GM23338 (cell line): ENCODE results near the gene FLOT1. TPM values are rescaled to one million over a fixed set of nuclear protein-coding genes. Genes with fewer than 3 reads are reported as not detected.

ENCODE experiments used
- ATAC-seq: fragments of 200-7000 bp; cut with Tn5 transposase; 3 replicates; pipeline ENCODE4 v1.9.1; 2020
- DNase-seq: peaks from one replicate; pipeline ENCODE4 v3.0.0-alpha.2; 2015; ENCODE audit warnings: low spot score
- H2AFZ ChIP-seq: fragments of 200-600 bp; sonication (generic); 2 replicates; pipeline ENCODE4 v1.8.0; 2016; ENCODE audit warnings: antibody characterized with exemption, mild to moderate bottlenecking, moderate library complexity
- H3F3A ChIP-seq: fragments of 200-600 bp; sonication (generic); replicated peaks from 2 replicates; pipeline ENCODE4 v1.8.0; 2017; ENCODE audit warnings: antibody characterized with exemption, mixed run types, low read depth
- H3K27ac ChIP-seq: fragments of 200-600 bp; sonication (generic); 2 replicates; pipeline ENCODE4 v1.6.1; 2016; ENCODE audit warnings: low read depth
- H3K27me3 ChIP-seq: fragments of 200-600 bp; sonication (generic); 2 replicates; pipeline ENCODE4 v1.8.0; 2016; ENCODE audit warnings: mild to moderate bottlenecking, mixed run types, moderate library complexity; ENCODE audit not compliant: insufficient read depth
- H3K36me3 ChIP-seq: fragments of 200-600 bp; sonication (generic); 2 replicates; pipeline ENCODE4 v1.8.0; 2016; ENCODE audit warnings: mild to moderate bottlenecking; ENCODE audit not compliant: insufficient read depth
- H3K4me1 ChIP-seq: fragments of 200-600 bp; sonication (generic); 2 replicates; pipeline ENCODE4 v1.8.0; 2016; ENCODE audit warnings: mild to moderate bottlenecking, moderate library complexity; ENCODE audit not compliant: insufficient read depth
- H3K4me2 ChIP-seq: fragments of 200-600 bp; sonication (generic); 2 replicates; pipeline ENCODE4 v1.7.1; 2017; ENCODE audit warnings: mixed run types
- H3K4me3 ChIP-seq: fragments of 200-600 bp; sonication (generic); 2 replicates; pipeline ENCODE4 v1.6.1; 2016; ENCODE audit warnings: mixed run types
- H3K79me2 ChIP-seq: fragments of 200-600 bp; sonication (generic); replicated peaks from 2 replicates; pipeline ENCODE4 v1.8.0; 2017; ENCODE audit warnings: mild to moderate bottlenecking; ENCODE audit not compliant: insufficient read depth
- H3K9me2 ChIP-seq: fragments of 200-600 bp; sonication (generic); 2 replicates; pipeline ENCODE4 v1.8.0; 2017; ENCODE audit not compliant: insufficient read depth
- H4K20me1 ChIP-seq: fragments of 200-600 bp; sonication (generic); replicated peaks from 2 replicates; pipeline ENCODE4 v1.8.0; 2017; ENCODE audit warnings: mild to moderate bottlenecking; ENCODE audit not compliant: insufficient read depth
- H3K27ac Mint-ChIP-seq: 2 replicates; pipeline ENCODE4 v1.8.0; 2020; ENCODE audit warnings: inconsistent platforms, mild to moderate bottlenecking, moderate library complexity, mixed read lengths
- H3K27me3 Mint-ChIP-seq: 3 replicates; pipeline ENCODE4 v1.8.0; 2022; ENCODE audit warnings: low read depth, mild to moderate bottlenecking, moderate library complexity, mixed read lengths, inconsistent platforms; ENCODE audit not compliant: insufficient read depth, poor library complexity
- H3K36me3 Mint-ChIP-seq: 3 replicates; pipeline ENCODE4 v1.8.0; 2021; ENCODE audit warnings: low read depth, mild to moderate bottlenecking, inconsistent platforms, moderate library complexity, mixed read lengths
- H3K4me1 Mint-ChIP-seq: 3 replicates; pipeline ENCODE4 v1.8.0; 2020; ENCODE audit warnings: mild to moderate bottlenecking, inconsistent platforms, mixed read lengths
- H3K4me3 Mint-ChIP-seq: 3 replicates; pipeline ENCODE4 v1.8.0; 2021; ENCODE audit warnings: moderate library complexity, mild to moderate bottlenecking, inconsistent platforms, mixed read lengths
- H3K9me3 Mint-ChIP-seq: 3 replicates; pipeline ENCODE4 v1.8.0; 2020; ENCODE audit warnings: moderate library complexity, mild to moderate bottlenecking, inconsistent platforms, mixed read lengths
- CREB1 ChIP-seq: fragments of 250-450 bp; sonication (Bioruptor Pico); IDR thresholded peaks from 2 replicates; pipeline ENCODE4 v1.5.0; 2020; ENCODE audit warnings: low read depth, mild to moderate bottlenecking, moderate library complexity
- ETS1 ChIP-seq: IDR thresholded peaks from 2 replicates; pipeline ENCODE4 v1.6.1; 2016; ENCODE audit warnings: antibody characterized with exemption
- EZH2 ChIP-seq: fragments of 200-600 bp; sonication (generic); IDR thresholded peaks from one replicate; pipeline ENCODE4 v1.8.0; 2017; ENCODE audit warnings: antibody characterized with exemption, mild to moderate bottlenecking, low read depth; ENCODE audit not compliant: unreplicated experiment
- EZH2phosphoT487 ChIP-seq: fragments of 200-600 bp; sonication (generic); IDR thresholded peaks from one replicate; pipeline ENCODE4 v1.8.1; 2018; ENCODE audit warnings: antibody characterized with exemption; ENCODE audit not compliant: unreplicated experiment
- NANOG ChIP-seq: IDR thresholded peaks from 2 replicates; pipeline ENCODE4 v1.6.1; 2016; ENCODE audit warnings: antibody characterized with exemption, borderline replicate concordance
- POLR2AphosphoS5 ChIP-seq: IDR thresholded peaks from 2 replicates; pipeline ENCODE4 v1.6.1; 2016; ENCODE audit warnings: antibody characterized with exemption, low read depth
- REST ChIP-seq: IDR thresholded peaks from one replicate; pipeline ENCODE4 v1.6.1; 2018; ENCODE audit warnings: antibody characterized with exemption; ENCODE audit not compliant: unreplicated experiment
- STAT1 ChIP-seq: IDR thresholded peaks from one replicate; pipeline ENCODE4 v1.6.1; 2016; ENCODE audit warnings: antibody characterized with exemption; ENCODE audit not compliant: unreplicated experiment
- ZNF114 ChIP-seq: fragments of 250-450 bp; sonication (Bioruptor Pico); IDR thresholded peaks from 2 replicates; pipeline ENCODE4 v1.5.0; 2020; ENCODE audit warnings: mild to moderate bottlenecking, moderate library complexity
- ZNF462 ChIP-seq: fragments of 250-450 bp; sonication (Bioruptor Pico); IDR thresholded peaks from 2 replicates; pipeline ENCODE4 v1.5.0; 2020; ENCODE audit warnings: mild to moderate bottlenecking, moderate library complexity
- polyA plus RNA-seq: library from polyadenylated mRNA; unstranded; fragments of >200 nt; fragmentation: Nextera tagmentation; extraction: Ambion mirVana; gene quantifications from 2 replicates; pipeline ENCODE4 v1.2.1, GENCODE V29; 2016
- total RNA-seq: library from RNA; depleted of rRNA; stranded (reverse); fragments of >200 nt; shearing (Covaris generic); gene quantifications from 2 replicates; pipeline ENCODE4 v1.2.3, GENCODE V29; 2014

Gene FLOT1
- total and polyA plus RNA-seq, 2 experiments from 2014 or later = 72.2 to 94.5 TPM

- H3K27ac ChIP-seq = no peak overlapping the region
- H3K9me2 ChIP-seq = no peaks in the 10 kb centered on the region
- H3K79me2 ChIP-seq = no peaks in the 10 kb centered on the region
- no peak overlapping the region for H3K27ac Mint-ChIP-seq
- peaks cover 19% of the 10 kb centered on the region for H3K9me3 Mint-ChIP-seq
- no peak for ATAC-seq
- TF ChIP-seq ETS1 (no peak), EZH2phosphoT487 (no peak), EZH2 (no peak)
- H3K36me3 Mint-ChIP-seq = peaks cover 16% of the 10 kb centered on the region
- H3K4me1 Mint-ChIP-seq = peaks cover 20% of the 10 kb centered on the region
- H4K20me1 ChIP-seq = no peaks in the 10 kb centered on the region
- no peak overlapping the region for H3K4me2 ChIP-seq
- 0 out of 2 replicates have a peak, but pooled peaks cover 3% of the 10 kb centered on the region for H3F3A ChIP-seq
- peaks cover 12% of the 10 kb centered on the region for H3K27me3 Mint-ChIP-seq
- no peaks in the 10 kb centered on the region for H3K27me3 ChIP-seq
- no peak overlapping the region for H2AFZ ChIP-seq
- H3K4me3 ChIP-seq = no peak overlapping the region
- no peak overlapping the region for H3K4me3 Mint-ChIP-seq
- H3K36me3 ChIP-seq = no peaks in the 10 kb centered on the region
- H3K4me1 ChIP-seq = peaks cover 6% of the 10 kb centered on the region; the same call in 1 of the 2 replicates
- DNase-seq = no peak
Measured at GRCh38 chr6:30777155-30777485, 34.6 kb upstream of the FLOT1 start.

- no peak overlapping the region for H3K4me3 ChIP-seq
- H3K36me3 ChIP-seq = no peaks in the 10 kb centered on the region
- no peak for DNase-seq
- Mint-ChIP-seq H3K9me3 (peaks cover 19% of the 10 kb centered on the region), H3K27me3 (peaks cover 14% of the 10 kb centered on the region), H3K4me3 (no peak overlapping the region), H3K36me3 (peaks cover 16% of the 10 kb centered on the region), H3K4me1 (peaks cover 20% of the 10 kb centered on the region), H3K27ac (no peak overlapping the region)
- H3K79me2 ChIP-seq = no peaks in the 10 kb centered on the region
- no peak overlapping the region for H3K4me2 ChIP-seq
- no peak overlapping the region for H3K27ac ChIP-seq
- no peak for ATAC-seq
- H4K20me1 ChIP-seq = no peaks in the 10 kb centered on the region
- H3F3A ChIP-seq = 0 out of 2 replicates have a peak, but pooled peaks cover 3% of the 10 kb centered on the region
- H3K4me1 ChIP-seq = peaks cover 6% of the 10 kb centered on the region; the same call in 1 of the 2 replicates
- no peak overlapping the region for H2AFZ ChIP-seq
- H3K9me2 ChIP-seq = no peaks in the 10 kb centered on the region
- H3K27me3 ChIP-seq = no peaks in the 10 kb centered on the region
- TF ChIP-seq REST (no peak), STAT1 (no peak), CREB1 (CRISPR knock-in tag) (no peak), EZH2 (no peak), ZNF114 (CRISPR knock-in tag) (no peak), NANOG (no peak), POLR2AphosphoS5 (no peak), ZNF462 (CRISPR knock-in tag) (no peak)
Measured at GRCh38 chr6:30776390-30777154, 34.1 kb upstream of the FLOT1 start.
